ENCODE results near the gene ZFYVE28.
A peak's percentile ranks its signal among the peaks of the same experiment; 100 is the strongest.

ZFYVE28 gene

DNA sequence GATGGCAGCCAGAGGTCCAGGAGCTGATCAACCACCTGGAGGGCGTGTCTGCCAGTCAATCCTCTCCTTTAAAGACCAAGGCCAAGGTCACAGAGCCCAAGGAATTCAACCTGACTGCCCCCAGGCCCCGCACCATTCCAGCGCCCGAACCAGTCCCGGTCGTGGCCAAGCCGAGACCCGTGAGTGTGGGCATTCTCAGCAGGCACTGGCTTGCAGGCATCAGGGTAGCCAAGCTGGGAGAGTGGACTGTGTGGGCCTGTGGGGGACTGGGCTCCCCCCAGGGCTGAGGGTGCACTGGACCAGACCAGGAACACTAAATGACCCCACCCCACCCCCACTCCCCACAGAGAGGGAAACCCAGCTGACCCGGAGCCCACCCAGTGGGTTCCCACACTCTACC, 26.7 kb upstream of the ZFYVE28 start:
- no peak for TF ChIP-seq CTCF (IDR thresholded peaks at IDR 0.05; ENCODE audit: low read depth, low read length, missing control alignments)
- DNase-seq (ENCODE audit: low read depth): no peak
- H3K4me3 ChIP-seq (ENCODE audit: low read depth, low read length): no peak overlapping the region
- in situ Hi-C loops (cut with HindIII; ENCODE audit: low sequenced_read_pairs): no loop called here

DNA sequence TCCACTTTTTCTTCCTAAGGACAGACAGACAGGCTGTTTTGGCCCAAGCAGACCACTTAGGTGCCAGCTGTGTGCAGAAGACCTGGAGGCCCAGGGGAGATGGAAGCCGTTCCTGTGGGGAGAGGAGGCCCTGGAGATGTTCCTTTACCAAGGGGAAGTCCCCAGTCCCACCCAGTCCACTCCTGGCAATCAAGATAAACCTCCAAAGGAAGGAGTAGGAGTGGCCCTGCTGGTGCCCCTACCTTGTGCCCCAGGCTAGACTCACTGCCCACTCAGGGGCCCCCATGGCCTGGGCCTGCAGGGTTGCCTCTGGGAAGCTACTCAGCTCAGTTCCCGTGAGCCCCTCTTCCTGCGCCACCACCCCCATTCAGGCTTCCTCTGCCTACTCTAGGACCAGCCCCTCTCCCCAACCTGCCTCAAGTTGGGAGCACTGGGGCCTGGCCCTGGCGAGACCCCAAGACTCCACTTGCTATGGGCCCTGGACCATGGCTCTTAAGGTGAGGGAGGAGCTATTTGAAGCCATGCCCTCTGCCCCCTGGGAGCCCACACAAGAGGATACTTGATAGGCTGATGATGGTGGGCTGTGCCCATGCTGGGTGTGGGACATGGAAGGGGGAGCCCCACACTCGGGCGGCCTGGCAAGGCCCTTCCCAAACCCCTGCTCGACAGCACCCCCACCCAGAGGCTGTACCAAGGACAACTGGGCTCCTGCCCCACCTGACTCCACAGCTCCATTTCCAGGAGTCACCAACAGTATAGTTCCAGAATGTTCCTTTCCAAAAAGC, 25.7 kb upstream of the ZFYVE28 start:
- no peak for DNase-seq (ENCODE audit: low read depth)
- no peak for TF ChIP-seq CTCF (IDR thresholded peaks at IDR 0.05; ENCODE audit: low read depth, low read length, missing control alignments)
- in situ Hi-C loops (cut with HindIII; ENCODE audit: low sequenced_read_pairs): no loop called here
- H3K4me3 ChIP-seq (ENCODE audit: low read depth, low read length): no peak overlapping the region

DNA sequence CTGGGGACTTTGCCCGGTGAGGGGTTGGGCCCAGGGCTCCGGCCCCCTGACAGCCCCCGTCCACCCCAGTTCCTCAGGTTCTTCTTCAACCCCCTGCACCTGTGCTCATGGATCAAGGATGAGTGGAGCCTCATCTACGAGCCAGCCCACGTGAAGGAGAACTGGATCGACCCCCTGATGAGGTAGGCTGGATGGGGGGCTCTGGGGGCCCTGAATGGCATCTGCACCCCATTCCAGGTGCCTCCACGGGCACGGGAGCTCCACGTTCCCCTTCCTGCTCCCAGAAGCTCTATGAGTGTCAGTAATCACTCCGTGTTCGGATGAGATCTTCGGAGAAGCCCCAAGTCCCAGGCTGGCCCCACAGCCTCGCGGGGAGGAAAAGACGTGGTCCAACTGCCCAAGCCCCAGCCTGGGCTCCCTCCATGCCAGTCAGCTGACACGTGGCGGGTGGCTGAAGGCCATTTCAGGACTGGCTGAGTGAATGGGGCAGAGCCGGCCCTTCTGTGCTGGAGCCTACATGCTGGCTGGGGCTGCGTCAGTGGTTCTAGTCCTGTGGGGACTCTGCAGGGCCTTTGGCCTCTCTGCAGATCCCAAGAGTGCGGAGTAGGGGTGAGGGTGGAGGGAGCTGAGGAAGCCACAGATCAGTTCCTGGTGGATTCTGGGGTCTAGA, 24.8 kb upstream of the ZFYVE28 start:
- in situ Hi-C loops (cut with HindIII; ENCODE audit: low sequenced_read_pairs): no loop called here
- H3K4me3 ChIP-seq (ENCODE audit: low read depth, low read length): no peak overlapping the region
- no peak for DNase-seq (ENCODE audit: low read depth)
- no peak for TF ChIP-seq CTCF (IDR thresholded peaks at IDR 0.05; ENCODE audit: low read depth, low read length, missing control alignments)

DNA sequence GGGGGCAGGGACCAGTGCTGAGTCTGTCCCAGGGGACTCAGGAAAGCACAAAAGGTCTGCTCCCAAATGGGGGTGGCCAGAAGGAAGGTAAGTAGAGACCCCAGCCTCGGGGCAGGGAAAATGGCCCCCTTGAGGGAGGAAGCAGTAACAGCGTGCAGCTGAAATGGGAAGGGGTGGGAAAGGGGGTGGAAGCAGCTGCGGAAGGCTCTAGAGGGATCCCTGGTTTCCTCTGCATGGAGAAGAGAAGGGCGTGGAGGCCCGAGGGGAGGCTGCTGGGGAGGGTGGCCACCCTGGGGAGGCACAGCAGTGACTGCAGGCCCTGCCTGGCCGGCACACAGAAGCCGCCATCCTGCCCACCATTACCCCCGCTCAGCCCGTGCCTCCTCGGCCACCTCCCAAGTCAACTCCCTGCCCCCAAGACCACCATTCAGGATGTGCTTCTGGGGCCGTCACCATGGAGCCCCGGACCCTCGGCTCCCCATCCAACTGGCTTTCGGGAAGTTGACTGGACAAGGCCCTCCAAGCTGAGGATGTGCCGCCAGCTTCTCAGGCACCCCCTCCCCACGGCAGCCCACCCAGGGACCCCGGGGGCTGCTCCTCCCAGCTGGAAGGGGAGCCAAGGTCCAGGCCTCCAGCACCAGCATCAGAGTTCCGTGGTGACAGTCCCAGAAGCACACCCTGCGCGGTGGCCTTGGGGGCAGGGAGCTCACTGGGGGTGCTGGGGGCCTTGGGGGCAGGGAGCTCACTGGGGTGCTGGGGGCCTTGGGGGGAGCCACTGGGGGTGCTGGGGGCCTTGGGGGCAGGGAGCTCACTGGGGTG, 23.9 kb upstream of the ZFYVE28 start:
- no peak for TF ChIP-seq CTCF (IDR thresholded peaks at IDR 0.05; ENCODE audit: low read depth, low read length, missing control alignments)
- in situ Hi-C loops (cut with HindIII; ENCODE audit: low sequenced_read_pairs): no loop called here
- no peak overlapping the region for H3K4me3 ChIP-seq (ENCODE audit: low read depth, low read length)
- no peak for DNase-seq (ENCODE audit: low read depth)

DNA sequence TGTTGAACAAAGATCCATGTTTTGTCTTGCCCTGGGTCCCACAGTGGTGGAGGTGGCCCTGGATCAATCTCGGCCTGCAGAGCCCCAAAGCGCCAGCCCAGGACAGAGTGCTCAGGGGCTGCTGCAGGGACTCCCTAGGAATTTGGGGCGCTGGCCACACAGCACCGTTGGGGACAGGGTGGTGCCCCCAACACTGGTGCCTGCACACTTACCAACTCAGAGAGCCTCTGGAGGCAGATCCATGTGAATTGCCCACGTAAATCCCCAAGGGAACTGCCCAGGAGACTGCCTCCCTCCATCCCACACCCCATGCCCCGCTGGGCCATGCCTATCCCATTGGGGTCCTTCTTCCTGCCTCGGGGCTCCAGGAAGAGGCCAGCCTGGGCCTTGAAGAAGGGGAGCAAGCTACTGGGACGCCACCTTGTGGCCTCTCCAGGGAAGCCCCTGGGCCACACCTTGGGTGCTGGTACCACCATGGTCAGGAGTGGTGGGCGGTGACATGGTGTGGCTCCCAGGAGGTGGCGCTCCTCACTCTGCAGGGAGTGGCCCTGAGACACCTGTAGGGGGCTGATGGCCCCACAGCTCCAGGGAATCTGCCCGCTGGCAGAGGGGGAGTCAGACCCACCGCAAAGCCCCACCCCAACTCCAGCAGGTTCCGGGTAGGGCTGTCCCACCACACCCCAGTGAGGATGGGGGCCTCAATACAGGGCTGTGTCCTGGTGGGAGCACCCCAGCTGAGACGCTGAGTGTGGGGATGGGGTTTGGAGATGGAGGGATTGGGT, 23.1 kb upstream of the ZFYVE28 start:
- peak; percentile 73 for TF ChIP-seq CTCF (IDR thresholded peaks at IDR 0.05; ENCODE audit: low read depth, low read length, missing control alignments)
- DNase-seq (ENCODE audit: low read depth): no peak

More for the DNA sequence above, 23.1 kb upstream of the ZFYVE28 start:
- no peak overlapping the region for H3K4me3 ChIP-seq (ENCODE audit: low read depth, low read length)
- in situ Hi-C loops (cut with HindIII; ENCODE audit: low sequenced_read_pairs): no loop called here
